ENCODE results near the gene MPRIP.

DNA sequence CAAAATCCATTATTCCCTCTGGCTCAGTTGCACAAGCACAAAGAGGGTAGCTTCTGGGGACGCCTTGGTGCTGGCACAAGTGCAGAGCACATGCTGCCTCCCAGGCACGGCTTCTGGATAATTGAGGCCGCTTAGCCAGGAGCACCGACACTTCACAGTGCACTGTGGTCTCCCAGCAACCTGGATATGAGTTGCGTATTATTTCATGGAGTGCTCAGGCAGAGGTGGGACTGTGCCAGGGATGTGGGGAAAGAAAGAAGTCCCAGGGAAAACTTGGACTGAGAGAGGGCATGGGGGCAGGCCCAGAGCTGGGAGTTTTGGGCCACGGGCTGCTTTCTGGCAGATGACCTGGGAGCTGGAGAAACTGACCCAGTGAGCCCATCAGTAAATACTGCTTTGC lies 37.5 kb downstream of the MPRIP start:
- TF ChIP-seq POLR2A (IDR thresholded peaks at IDR 0.05): no peak
- TF ChIP-seq POLR2AphosphoS5 (IDR thresholded peaks at IDR 0.05): no peak
